Activated T-cell treated with anti-CD3 and anti-CD28 coated beads for 4 hours (primary cell): ENCODE results near the gene ADAM23.

Source experiments
- DNase-seq: peaks from one replicate; pipeline ENCODE4 v3.0.0-alpha.2; 2020

The ADAM23 gene

DNA sequence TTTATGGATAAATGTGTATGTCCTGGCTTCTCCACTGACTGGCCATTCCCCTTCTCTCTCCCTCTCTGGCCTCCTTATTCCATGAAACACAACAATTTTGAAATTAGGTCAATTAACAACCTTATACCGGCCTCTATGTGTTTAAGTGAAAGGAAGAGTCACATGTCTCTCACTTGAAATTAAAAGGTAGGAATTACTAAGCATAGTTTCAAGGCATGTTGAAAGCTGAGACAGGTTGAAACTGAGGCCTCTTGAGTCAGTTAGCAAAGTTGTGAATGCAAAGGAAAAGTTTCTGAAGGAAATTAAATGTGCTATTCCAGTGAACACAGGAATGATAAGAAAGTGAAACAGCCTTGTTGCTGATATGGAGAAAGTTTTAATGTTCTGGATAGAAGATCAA lies 69.7 kb downstream of the ADAM23 start:
- no peak for DNase-seq

- no peak for DNase-seq
These were observed 72.2 kb downstream of the ADAM23 start for GRCh38 chr2:206515580-206515979.

- DNase-seq, result no peak
These were observed 75.7 kb downstream of the ADAM23 start for GRCh38 chr2:206518997-206519396.

GRCh38 chr2:206520450-206520849 lies 77.1 kb downstream of the ADAM23 start:
- no peak for DNase-seq

DNA sequence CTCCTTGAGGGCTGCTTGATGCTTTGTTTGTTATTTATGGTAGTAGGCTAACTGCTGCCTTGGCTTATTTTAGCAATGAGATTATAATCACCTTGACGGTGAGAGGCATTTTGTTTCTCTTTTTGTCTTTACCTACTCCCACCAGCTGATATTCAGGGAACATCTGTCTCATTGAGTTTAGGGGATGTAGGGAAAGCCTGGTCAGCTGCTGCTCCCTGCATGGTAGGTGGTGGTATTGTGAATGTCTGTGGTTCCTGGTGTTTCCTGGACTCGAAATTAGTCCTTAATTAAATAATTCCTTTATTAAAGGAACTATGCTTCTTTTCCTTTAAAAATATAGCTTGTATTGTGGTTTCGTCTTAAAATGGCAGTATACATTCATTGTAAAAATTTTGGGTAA lies 77.8 kb downstream of the ADAM23 start:
- DNase-seq, result no peak

DNA sequence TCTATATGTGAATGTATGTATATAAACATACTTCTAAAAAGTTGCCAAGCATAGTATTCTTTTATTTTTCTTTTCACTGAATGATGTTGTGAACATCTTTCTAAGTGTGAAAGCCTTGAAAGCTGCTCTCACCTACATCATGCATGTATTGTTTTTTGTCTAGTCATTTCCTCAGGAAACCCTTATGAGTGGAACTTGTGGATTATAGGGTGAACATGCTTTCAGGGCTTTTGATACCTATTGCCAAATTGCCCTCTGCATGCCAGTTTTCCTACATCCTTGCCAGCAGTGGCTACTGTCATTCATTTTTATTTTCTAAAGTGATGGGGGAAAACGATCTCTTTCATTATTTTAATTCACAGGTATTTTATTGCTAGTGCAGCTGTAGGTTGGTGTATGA lies 78.3 kb downstream of the ADAM23 start:
- no peak for DNase-seq

DNA sequence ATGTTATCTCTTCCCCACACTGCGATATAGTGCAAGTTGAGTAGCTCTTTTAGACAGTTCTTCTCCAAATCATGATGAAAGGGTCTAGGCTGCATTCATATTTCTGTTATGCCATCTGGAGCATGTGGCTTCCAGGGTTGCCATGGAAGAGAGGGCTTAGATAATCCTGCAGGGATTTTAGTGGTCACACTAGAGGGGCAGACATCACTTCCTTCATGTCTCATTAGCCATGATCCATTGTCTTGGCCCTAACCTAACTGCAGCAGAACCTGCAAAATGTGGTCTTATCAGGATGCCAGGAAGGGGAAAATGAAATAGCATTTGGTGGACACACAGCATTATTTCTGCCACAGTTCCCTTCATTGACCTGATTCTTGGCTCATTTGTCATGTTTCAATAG lies 83.1 kb downstream of the ADAM23 start:
- no peak for DNase-seq

DNA sequence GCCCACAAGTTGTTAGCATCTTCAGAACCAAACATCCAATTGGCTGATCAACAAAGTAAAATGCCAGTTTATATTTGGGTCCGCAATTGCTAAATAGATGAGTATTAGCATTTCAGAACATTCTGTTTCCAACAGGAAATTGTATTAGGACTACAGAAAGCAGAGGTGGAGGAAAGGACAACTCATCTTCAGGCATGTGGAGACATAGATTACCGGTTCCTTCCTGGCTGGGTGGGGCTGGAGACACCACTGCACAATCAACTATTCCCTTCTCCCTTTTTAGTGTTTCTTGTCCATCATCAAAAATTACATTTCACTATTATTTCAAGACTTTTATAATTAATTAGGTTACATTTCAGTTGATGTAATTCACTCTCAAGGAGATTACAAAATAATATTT lies 83.8 kb downstream of the ADAM23 start:
- no peak for DNase-seq

DNA sequence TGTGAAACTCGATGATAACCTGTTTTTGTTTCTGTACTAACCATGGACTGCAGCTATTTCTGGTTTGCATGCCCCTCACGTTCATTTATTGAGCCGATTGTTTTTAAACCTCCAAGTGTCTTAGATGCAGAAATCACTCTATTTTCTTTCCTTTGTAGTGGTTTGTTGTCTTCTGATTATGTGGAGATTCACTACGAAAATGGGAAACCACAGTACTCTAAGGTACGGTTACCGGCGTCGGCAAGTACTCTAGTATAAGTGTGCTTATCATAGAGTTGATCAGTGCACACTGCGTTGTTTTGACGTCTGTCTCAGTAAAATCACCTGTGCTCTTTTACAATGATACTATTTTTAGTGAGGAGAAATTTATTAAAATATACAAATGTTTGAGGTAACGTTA lies 87.4 kb downstream of the ADAM23 start:
- DNase-seq, result no peak

DNA sequence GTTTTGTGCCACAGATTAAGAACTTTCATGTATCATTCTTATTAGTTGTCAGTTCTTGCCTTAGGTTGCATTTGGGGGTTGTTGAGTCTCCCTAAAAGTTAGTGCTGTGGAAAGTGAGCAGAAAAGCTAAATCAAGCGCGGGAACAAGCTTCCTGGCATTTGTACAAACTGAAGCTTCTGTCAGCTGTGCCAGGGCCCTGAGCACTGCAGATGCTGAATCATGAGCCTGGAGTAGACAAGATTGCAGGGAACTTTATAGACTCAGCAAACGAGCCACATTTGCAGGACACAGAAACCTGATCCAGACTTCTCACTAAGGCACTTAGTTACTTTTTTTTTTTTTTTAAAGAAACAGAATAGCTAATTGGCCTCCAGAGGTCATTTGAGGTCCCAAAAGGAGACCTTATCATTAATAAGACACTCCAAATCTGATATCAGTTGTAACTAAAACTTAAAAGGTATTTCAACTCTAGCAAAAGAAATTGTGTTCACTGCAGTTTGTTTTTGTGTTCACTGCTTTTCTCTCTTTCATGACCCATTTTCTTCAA lies 88.7 kb downstream of the ADAM23 start:
- no peak for DNase-seq

DNA sequence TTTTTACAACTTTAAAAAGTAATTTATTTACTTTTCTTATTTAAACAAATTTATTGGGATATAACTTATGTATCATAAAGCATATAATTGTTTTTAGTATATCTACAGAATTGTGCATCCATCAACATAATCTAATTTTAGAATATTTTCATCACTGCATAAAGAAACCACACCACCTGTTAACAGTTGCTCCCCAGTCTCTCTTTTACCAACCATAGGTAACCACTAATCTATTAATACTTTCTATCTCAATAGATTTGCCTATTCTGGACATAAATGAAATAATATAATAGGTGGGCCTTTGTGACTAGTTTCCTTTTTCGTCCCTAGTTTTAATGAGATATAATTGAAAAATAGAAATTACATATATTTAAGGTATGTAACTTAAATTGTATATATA lies 90.6 kb downstream of the ADAM23 start:
- DNase-seq, result no peak

- DNase-seq, result no peak
These were observed 92.1 kb downstream of the ADAM23 start for GRCh38 chr2:206535260-206535986.

DNA sequence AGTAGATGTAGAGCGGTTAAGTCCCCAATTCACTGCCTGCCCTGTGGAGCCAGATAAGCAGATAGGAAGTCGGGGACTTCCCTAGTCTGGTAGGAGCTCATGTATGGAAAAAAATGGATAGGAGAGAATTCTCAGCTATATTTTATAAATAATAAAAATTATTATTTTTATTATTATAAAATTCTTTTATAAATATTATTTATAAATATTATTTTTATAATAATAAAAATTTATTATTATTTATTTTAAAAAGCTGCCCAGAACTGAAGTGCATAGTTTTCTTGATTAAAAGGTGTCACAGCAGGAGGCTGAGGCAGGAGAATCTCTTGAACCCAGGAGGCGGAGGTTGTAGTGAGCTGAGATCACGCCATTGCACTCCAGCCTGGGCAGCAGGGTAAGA lies 97.4 kb downstream of the ADAM23 start:
- DNase-seq, result no peak

DNA sequence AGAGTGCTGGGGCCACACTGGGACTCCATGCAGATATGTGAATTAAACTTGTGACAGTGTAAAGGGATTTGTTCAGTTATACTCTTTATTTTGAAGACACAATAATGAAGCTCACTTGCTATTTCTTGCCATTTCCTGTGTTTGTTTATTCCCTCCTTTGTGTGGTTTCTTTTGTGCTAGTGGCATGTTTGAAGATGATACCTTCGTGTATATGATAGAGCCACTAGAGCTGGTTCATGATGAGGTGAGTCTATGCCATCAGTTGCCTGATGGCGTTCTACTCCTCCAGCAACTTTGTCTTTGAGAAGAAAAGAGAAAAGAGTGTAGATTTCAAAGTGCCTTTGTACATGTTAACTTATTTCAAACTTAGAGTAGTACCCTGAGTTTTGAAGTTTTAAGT lies 99.7 kb downstream of the ADAM23 start:
- DNase-seq, result no peak

DNA sequence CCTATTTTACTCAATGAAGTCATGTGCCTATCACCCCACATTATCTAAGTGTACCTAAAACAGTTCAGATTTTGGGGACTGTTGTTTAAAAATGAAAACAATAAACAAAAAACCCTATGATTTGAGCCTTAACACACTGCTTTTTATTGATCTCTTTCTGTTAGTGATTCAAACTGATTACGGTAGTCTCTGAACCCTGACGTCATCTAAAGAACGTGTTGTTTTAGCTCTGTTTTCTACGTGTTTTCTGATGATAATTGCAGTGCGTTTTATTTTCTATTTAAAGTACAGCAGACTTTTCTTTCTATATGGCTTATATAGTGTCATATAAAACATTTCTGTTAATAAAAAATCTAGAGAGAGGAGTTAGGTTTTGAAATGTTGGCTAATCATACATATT lies 105.1 kb downstream of the ADAM23 start:
- no peak for DNase-seq

- no peak for DNase-seq
These were observed 112.4 kb downstream of the ADAM23 start for GRCh38 chr2:206555721-206556120.

GRCh38 chr2:206556357-206556949 lies 113.1 kb downstream of the ADAM23 start:
- DNase-seq, result no peak

DNA sequence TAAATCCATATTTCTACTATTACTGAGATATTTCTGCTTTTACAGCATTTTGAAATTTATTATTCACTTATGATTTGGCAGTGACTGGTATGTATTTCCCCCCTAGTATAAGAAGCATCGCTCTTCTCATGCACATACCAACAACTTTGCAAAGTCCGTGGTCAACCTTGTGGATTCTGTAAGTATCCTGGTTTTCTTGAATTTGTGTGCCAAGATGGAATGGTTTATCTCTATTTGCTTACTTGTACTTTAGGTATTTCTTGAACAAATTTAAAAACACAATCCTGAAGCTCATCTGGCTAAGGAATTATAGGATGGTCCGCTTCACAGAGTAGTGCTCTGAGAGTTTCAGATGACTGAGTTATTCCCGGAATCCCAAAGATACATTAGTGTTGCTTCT lies 114.0 kb downstream of the ADAM23 start:
- DNase-seq, result no peak

GRCh38 chr2:206558492-206558891 lies 115.2 kb downstream of the ADAM23 start:
- no peak for DNase-seq

DNA sequence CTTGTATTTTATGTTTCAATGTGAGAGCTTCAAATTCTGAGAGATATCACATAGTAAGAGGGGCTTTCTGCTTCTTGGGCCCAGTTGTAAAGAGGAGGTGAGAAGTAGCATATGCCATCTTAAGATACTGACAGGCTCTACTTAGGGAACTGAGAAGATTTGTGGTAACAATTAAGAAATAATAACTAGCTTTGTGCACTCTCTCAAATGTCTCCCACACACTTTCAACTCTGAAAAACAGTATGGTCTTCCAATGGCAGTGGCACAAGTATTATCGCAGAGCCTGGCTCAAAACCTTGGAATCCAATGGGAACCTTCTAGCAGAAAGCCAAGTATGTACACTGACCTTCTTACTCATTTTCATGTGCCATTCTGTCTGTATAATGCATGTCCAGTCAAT lies 118.6 kb downstream of the ADAM23 start:
- DNase-seq, result no peak

GRCh38 chr2:206562375-206562774 lies 119.0 kb downstream of the ADAM23 start:
- DNase-seq, result no peak

GRCh38 chr2:206563374-206563773 lies 120.0 kb downstream of the ADAM23 start:
- DNase-seq, result no peak

GRCh38 chr2:206565666-206566065 lies 122.3 kb downstream of the ADAM23 start:
- DNase-seq, result no peak

DNA sequence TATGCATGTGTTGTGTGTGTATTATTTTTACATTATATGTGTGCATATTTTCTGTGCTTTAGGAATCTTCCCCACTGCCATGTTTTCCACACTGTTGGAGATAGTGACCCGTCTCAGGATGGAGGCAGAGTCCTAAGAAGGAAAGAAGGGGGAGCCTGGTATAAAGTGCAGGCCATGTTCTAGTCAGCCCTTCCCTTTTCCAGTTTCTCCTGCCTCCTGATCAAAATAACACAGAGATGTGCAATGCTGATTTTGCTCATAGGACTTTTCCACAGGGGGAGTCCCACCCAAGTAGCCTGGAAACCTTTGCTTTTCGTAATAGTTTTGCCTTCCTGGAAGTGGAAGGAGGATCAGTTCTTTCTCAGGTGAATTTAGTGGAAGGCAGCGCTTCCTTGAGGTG lies 126.1 kb downstream of the ADAM23 start:
- DNase-seq, result no peak

GRCh38 chr2:206570199-206570598 lies 126.9 kb downstream of the ADAM23 start:
- DNase-seq, result no peak
